RWPE1 (cell line): ENCODE data around the gene ASAH2.
"Not testable (repeated sequence)": the region's sequence is repeated elsewhere in the genome, so short reads cannot be mapped to it uniquely, and the experiment has no call there.

Experiments
- CTCF ChIA-PET: fragments of 350-600 bp; sonication (Branson Sonifier 250); formaldehyde crosslinking; extraction: SDS; loops from one replicate; lab custom pipeline; 2021; lab: Yijun Ruan, JAX
- POLR2A ChIA-PET: fragments of 400-600 bp; formaldehyde crosslinking; extraction: SDS; loops from one replicate; lab custom pipeline; 2020; ENCODE audit warnings: antibody characterized with exemption; ENCODE audit not compliant: low non-redundant PET; lab: Yijun Ruan, JAX
- DNase-seq: peaks from one replicate; pipeline ENCODE4 v3.0.0; 2012; ENCODE audit warnings: low spot score
- H3K27ac ChIP-seq: fragments of 450-650 bp; 2 replicates; pipeline ENCODE4 v1.5.1; 2017
- CTCF ChIP-seq: fragments of 450-650 bp; conservative IDR thresholded peaks from 2 replicates; pipeline ENCODE4 v1.5.1; 2017; ENCODE audit warnings: low read depth, mild to moderate bottlenecking

The ASAH2 gene

GRCh38 chr10:50279489-50279888, 28.2 kb upstream of the ASAH2 start:
- DNase-seq, result peak; percentile 41
- ChIA-PET CTCF (no interaction called here), POLR2A (no interaction called here)
- no peak for TF ChIP-seq CTCF
- no peak overlapping the region for H3K27ac ChIP-seq

GRCh38 chr10:50275650-50276235, 24.4 kb upstream of the ASAH2 start:
- POLR2A ChIA-PET, result no interaction called here
- DNase-seq, result peak; percentile 11
- H3K27ac ChIP-seq, result no peak overlapping the region
- CTCF ChIA-PET, result interaction anchor here (0.6 to 1.5 kb wide), 4 partner anchors 25 to 1861 kb away, joined by 3 to 4 read pairs (median 3); no protein-coding TSS in a partner anchor
- no peak for TF ChIP-seq CTCF

GRCh38 chr10:50272531-50272930, 21.2 kb upstream of the ASAH2 start:
- CTCF ChIA-PET, result interaction anchor here (0.6 kb wide), 1 partner anchor 1931 kb away, joined by 3 read pairs; no protein-coding TSS in a partner anchor
- POLR2A ChIA-PET, result no interaction called here
- no peak for TF ChIP-seq CTCF

GRCh38 chr10:50271564-50272250, 20.4 kb upstream of the ASAH2 start:
- DNase-seq, result no peak
- POLR2A ChIA-PET, result no interaction called here
- CTCF ChIA-PET, result no interaction called here
- no peak for TF ChIP-seq CTCF
- no peak overlapping the region for H3K27ac ChIP-seq

More at GRCh38 chr10:50272531-50272930, 21.2 kb upstream of the ASAH2 start:
- DNase-seq, result no peak
- no peak overlapping the region for H3K27ac ChIP-seq

GRCh38 chr10:50267877-50268276, 16.6 kb upstream of the ASAH2 start:
- H3K27ac ChIP-seq, DNase-seq, POLR2A ChIA-PET: not testable (repeated sequence)
- CTCF ChIA-PET, result interaction anchor here (0.7 kb wide), 1 partner anchor 164 kb away, joined by 3 read pairs; no protein-coding TSS in a partner anchor

- DNase-seq, H3K27ac ChIP-seq, CTCF ChIA-PET, POLR2A ChIA-PET: not testable (repeated sequence)
These were observed 11.3 kb upstream of the ASAH2 start for GRCh38 chr10:50262625-50263024.

GRCh38 chr10:50260791-50261281, 9.5 kb upstream of the ASAH2 start:
- CTCF ChIA-PET, result no interaction called here
- TF ChIP-seq CTCF, result no peak
- DNase-seq, result no peak
- no peak overlapping the region for H3K27ac ChIP-seq
- POLR2A ChIA-PET, result no interaction called here
